IgD-negative memory B cell (primary cell): Measurements from ENCODE around the gene CXorf51B. TPM values are rescaled to one million over a fixed set of nuclear protein-coding genes. Genes with fewer than 3 reads are reported as not detected.
"Not testable (repeated sequence)": the region's sequence is repeated elsewhere in the genome, so short reads cannot be mapped to it uniquely, and the experiment has no call there.

Experiments used
- H3K27ac Mint-ChIP-seq, 3 donors: one replicate each; pipeline ENCODE4 v1.8.0; 2020 to 2022; ENCODE audit warnings: mild to moderate bottlenecking in 3 of 3, mixed read lengths in 3 of 3, moderate library complexity in 1 of 3
- H3K27me3 Mint-ChIP-seq: one replicate; pipeline ENCODE4 v1.8.0; 2021; ENCODE audit warnings: mixed read lengths
- H3K36me3 Mint-ChIP-seq: one replicate; pipeline ENCODE4 v1.8.0; 2020; ENCODE audit warnings: mild to moderate bottlenecking, mixed read lengths
- H3K4me1 Mint-ChIP-seq, 3 donors: one replicate each; pipeline ENCODE4 v1.8.0; 2020 to 2022; ENCODE audit warnings: mixed read lengths in 3 of 3, mild to moderate bottlenecking in 1 of 3
- H3K4me3 Mint-ChIP-seq, 4 donors: one replicate each; pipeline ENCODE4 v1.8.0; 2020 to 2022; ENCODE audit warnings: mild to moderate bottlenecking in 4 of 4, mixed read lengths in 4 of 4, moderate library complexity in 3 of 4
- H3K9me3 Mint-ChIP-seq, 3 donors: one replicate each; pipeline ENCODE4 v1.8.0; 2020 to 2021; ENCODE audit warnings: mixed read lengths in 3 of 3, mild to moderate bottlenecking in 1 of 3
- polyA plus RNA-seq: library from polyadenylated mRNA; unstranded; fragments of 300-500 nt; fragmentation: Illumina TruSeq; gene quantifications from one replicate; pipeline ENCODE4 v1.2.3, GENCODE V29; 2021

CXorf51B gene
- not detected for polyA plus RNA-seq

DNA sequence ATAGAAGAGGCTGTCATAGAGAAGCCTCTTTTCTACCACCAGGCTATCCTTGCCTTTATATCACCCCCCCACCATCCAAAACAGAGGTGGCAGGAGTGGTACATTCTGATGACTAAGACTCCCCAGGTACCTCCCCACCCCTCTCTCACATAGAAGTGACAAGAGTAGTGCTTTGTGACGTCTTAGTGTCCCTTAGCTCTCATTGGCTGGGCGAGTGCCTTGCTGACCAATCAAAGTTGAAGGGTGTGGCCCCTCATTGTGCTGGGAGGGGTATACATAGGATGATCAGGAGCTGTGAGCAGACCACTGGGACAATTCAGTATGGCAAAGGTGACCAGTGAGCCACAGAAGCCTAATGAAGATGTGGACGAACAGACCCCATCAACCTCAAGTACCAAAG is at the start of gene CXorf51B:
Gene CXorf51B, plus strand, starts transcription at position 301 of the 400 bp plus-strand sequence. Its CDS starts 21 bp downstream, at position 322.
- H3K36me3 Mint-ChIP-seq, H3K4me3 Mint-ChIP-seq, H3K27ac Mint-ChIP-seq, H3K4me1 Mint-ChIP-seq, H3K27me3 Mint-ChIP-seq, H3K9me3 Mint-ChIP-seq: not testable (repeated sequence)

DNA sequence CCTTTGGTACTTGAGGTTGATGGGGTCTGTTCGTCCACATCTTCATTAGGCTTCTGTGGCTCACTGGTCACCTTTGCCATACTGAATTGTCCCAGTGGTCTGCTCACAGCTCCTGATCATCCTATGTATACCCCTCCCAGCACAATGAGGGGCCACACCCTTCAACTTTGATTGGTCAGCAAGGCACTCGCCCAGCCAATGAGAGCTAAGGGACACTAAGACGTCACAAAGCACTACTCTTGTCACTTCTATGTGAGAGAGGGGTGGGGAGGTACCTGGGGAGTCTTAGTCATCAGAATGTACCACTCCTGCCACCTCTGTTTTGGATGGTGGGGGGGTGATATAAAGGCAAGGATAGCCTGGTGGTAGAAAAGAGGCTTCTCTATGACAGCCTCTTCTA is 5.1 kb downstream of the CXorf51B start, which contains the start of gene CXorf51A:
Gene CXorf51A, minus strand, starts transcription at position 101 of the 400 bp plus-strand sequence. Its CDS starts 21 bp downstream, at position 80.
- H3K36me3 Mint-ChIP-seq, H3K4me3 Mint-ChIP-seq, H3K27ac Mint-ChIP-seq, H3K4me1 Mint-ChIP-seq, H3K9me3 Mint-ChIP-seq, H3K27me3 Mint-ChIP-seq: not testable (repeated sequence)

DNA sequence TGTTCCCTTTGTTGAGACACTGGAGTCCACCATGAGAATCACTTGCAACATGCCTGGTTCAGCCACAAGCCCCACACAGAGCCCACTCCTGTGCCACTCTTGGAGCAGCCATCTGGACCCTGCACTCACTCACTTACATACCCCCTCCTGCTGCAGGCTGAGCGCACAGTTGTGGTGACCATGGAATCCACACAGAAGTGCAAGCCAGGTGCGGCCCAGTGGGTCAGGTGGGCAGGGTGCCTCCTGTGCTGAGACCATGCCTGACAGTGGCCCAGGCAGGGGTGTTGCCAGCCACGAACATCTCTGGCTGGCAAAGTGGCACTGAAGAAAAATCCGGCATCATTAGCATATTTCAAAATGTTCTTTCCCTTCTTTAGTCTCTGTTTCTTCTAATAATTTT is 22.4 kb downstream of the CXorf51B start:
- Mint-ChIP-seq H3K4me1 (no peaks in the 10 kb centered on the region), H3K9me3 (peaks cover 0 to 3% (median 0%) of the 10 kb centered on the region in 3 donors), H3K36me3 (no peaks in the 10 kb centered on the region), H3K4me3 (no peak overlapping the region), H3K27me3 (no peaks in the 10 kb centered on the region), H3K27ac (no peak overlapping the region)

DNA sequence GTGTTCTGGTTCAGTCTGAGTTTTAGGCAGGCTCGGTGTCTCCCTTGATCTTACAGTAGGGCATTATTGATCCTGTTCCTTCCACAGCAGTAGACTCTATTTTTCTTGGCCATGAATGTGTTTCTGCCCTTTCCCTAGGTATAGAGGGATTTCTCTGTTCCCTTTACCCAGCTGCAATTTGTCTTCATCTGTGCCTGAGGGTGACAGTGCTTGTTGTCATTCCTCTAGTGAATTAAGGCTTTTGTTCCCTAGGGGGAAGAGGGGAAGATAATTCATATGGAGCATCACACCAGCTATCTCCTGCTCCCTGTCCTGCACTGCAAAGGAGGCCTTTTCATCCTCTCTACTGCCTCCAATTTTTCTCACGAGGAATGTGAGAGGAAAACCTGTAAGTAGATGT is 44.7 kb downstream of the CXorf51B start:
- Mint-ChIP-seq H3K4me1 (no peaks in the 10 kb centered on the region), H3K36me3 (no peaks in the 10 kb centered on the region), H3K4me3 (no peak overlapping the region), H3K27ac (no peak overlapping the region), H3K27me3 (no peaks in the 10 kb centered on the region), H3K9me3 (peaks cover 0 to 4% (median 0%) of the 10 kb centered on the region in 3 donors)

Other genes starting within 250 kb of the CXorf51B start
- not detected for gene CXorf51A, start 5.0 kb downstream of the CXorf51B start, polyA plus RNA-seq